HepG2 (cell line): Measurements from ENCODE around the gene GP1BA. TPM values are rescaled to one million over a fixed set of nuclear protein-coding genes. Genes with fewer than 3 reads are reported as not detected.

Source experiments
- ATAC-seq: fragments of 200-7000 bp; cut with Tn5 transposase; 3 replicates; pipeline ENCODE4 v1.9.1; 2020; ENCODE audit warnings: mild to moderate bottlenecking, moderate library complexity
- BruUV-seq: library from RNA; stranded (reverse); fragments of 400-500 nt; replicated peaks from 2 replicates; lab custom pipeline; 2021; lab: Mats Ljungman, UMichigan
- CTCF ChIA-PET: fragments of 300-600 bp; formaldehyde crosslinking; extraction: SDS; loops from one replicate; lab custom pipeline; 2021; ENCODE audit warnings: low total read pairs, inconsistent platforms, low intra/inter-chr PET ratio; lab: Yijun Ruan, JAX
- POLR2A ChIA-PET: fragments of 350-600 bp; sonication (Branson Sonifier 250); formaldehyde crosslinking; loops from one replicate; lab custom pipeline; 2020; ENCODE audit warnings: antibody characterized with exemption, inconsistent platforms; lab: Yijun Ruan, JAX
- DNase-seq: peaks from one replicate; pipeline ENCODE4 v3.0.0-alpha.2; 2015; ENCODE audit warnings: low spot score
- FAIRE-seq: peaks from 3 replicates; lab custom pipeline; 2011; peaks lifted over from hg19 to GRCh38; lab: Jason Lieb, UNC
- H2AFZ ChIP-seq: one replicate; pipeline ENCODE4 v1.6.1; 2011; ENCODE audit warnings: low read length, inconsistent platforms
- H3K27ac ChIP-seq: fragments of 300-600 bp; 3 replicates; pipeline ENCODE4 v1.8.0; 2011; ENCODE audit warnings: mixed run types, mild to moderate bottlenecking, mixed read lengths, low read length, inconsistent platforms; ENCODE audit not compliant: insufficient read depth; ENCODE audit errors: extremely low read length
- H3K27me3 ChIP-seq, 2 experiments: fragments of 200-600 bp in 1 of 2; 2 replicates in 1 of 2; 3 replicates in 1 of 2; pipeline versions ENCODE4 v1.6.0 to v1.8.0; 2011; ENCODE audit warnings: low read length in 2 of 2, mild to moderate bottlenecking in 2 of 2, moderate library complexity in 2 of 2, inconsistent platforms in 1 of 2; ENCODE audit not compliant: insufficient read depth in 2 of 2, control insufficient read depth in 1 of 2
- H3K36me3 ChIP-seq, 2 experiments: fragments of 200-600 bp in 1 of 2; replicated peaks in 1 of 2; 2 replicates in 1 of 2; 3 replicates in 1 of 2; pipeline versions ENCODE4 v1.5.1 to v1.8.0; 2011; ENCODE audit warnings: low read length in 2 of 2, inconsistent platforms in 1 of 2; ENCODE audit not compliant: insufficient read depth in 2 of 2, control insufficient read depth in 1 of 2
- H3K4me1 ChIP-seq: 2 replicates; pipeline ENCODE4 v1.5.1; 2012; ENCODE audit warnings: low read length, inconsistent platforms; ENCODE audit not compliant: insufficient read depth
- H3K4me2 ChIP-seq: 2 replicates; pipeline ENCODE4 v1.6.0; 2011; ENCODE audit warnings: low read depth, low read length, inconsistent platforms
- H3K4me3 ChIP-seq, 3 experiments: fragments of 200-600 bp in 1 of 3; sonication (generic), shearing (Covaris generic) in 1 of 3; replicated peaks in 1 of 3; 2 replicates each; pipeline ENCODE4 v1.5.1; 2011 to 2016; ENCODE audit warnings: low read length in 3 of 3, inconsistent platforms in 2 of 3, low read depth in 2 of 3, mild to moderate bottlenecking in 2 of 3, control low read depth in 1 of 3, mixed read lengths in 1 of 3; ENCODE audit not compliant: insufficient read depth in 1 of 3
- H3K79me2 ChIP-seq: one replicate; pipeline ENCODE4 v1.6.1; 2011; ENCODE audit warnings: low read length, inconsistent platforms; ENCODE audit not compliant: insufficient read depth
- H3K9ac ChIP-seq: 2 replicates; pipeline ENCODE4 v1.6.0; 2011; ENCODE audit warnings: mild to moderate bottlenecking, low read depth, low read length, inconsistent platforms; ENCODE audit not compliant: insufficient read depth
- H3K9me3 ChIP-seq: 2 replicates; pipeline ENCODE4 v1.5.1; 2012; ENCODE audit warnings: mild to moderate bottlenecking, low read length
- H4K20me1 ChIP-seq: 2 replicates; pipeline ENCODE4 v1.6.0; 2011; ENCODE audit warnings: inconsistent platforms, mild to moderate bottlenecking, low read length, moderate library complexity; ENCODE audit not compliant: insufficient read depth
- CBX2 ChIP-seq, 2 experiments: fragments of 200-600 bp in 1 of 2; sonication (generic); formaldehyde crosslinking in 1 of 2; IDR thresholded peaks; 2 replicates each; pipeline versions ENCODE4 v1.7.0 to v1.8.1; 2018 to 2022; ENCODE audit warnings: low read depth in 2 of 2, low read length in 1 of 2, mild to moderate bottlenecking in 1 of 2, missing genetic modification reagents in 1 of 2
- FOXK2 ChIP-seq: fragments of 450-650 bp; IDR thresholded peaks from 2 replicates; pipeline ENCODE4 v1.6.1; 2016
- HES4 ChIP-seq: sonication (generic); formaldehyde crosslinking; IDR thresholded peaks from 2 replicates; pipeline ENCODE4 v1.9.0; 2021; ENCODE audit warnings: mild to moderate bottlenecking, missing genetic modification reagents, borderline replicate concordance
- JUND ChIP-seq: sonication (generic); formaldehyde crosslinking; IDR thresholded peaks from 2 replicates; pipeline ENCODE4 v1.8.0; 2022; ENCODE audit warnings: mild to moderate bottlenecking, missing genetic modification reagents
- KDM2A ChIP-seq: sonication (generic); formaldehyde crosslinking; IDR thresholded peaks from 2 replicates; pipeline ENCODE4 v1.4.0; 2020; ENCODE audit warnings: low read depth, missing genetic modification reagents, borderline replicate concordance
- MTF2 ChIP-seq: sonication (generic); formaldehyde crosslinking; IDR thresholded peaks from 2 replicates; pipeline ENCODE4 v1.5.0; 2020; ENCODE audit warnings: missing genetic modification reagents, borderline replicate concordance
- NCOA2 ChIP-seq: sonication (generic); formaldehyde crosslinking; IDR thresholded peaks from 2 replicates; pipeline ENCODE4 v1.8.0; 2022; ENCODE audit warnings: inconsistent platforms
- NCOA5 ChIP-seq: sonication (generic); formaldehyde crosslinking; IDR thresholded peaks from 2 replicates; pipeline ENCODE4 v1.4.0; 2020; ENCODE audit warnings: missing genetic modification reagents
- TRIM24 ChIP-seq: sonication (generic); formaldehyde crosslinking; IDR thresholded peaks from 2 replicates; pipeline ENCODE4 v1.8.0; 2022; ENCODE audit warnings: mild to moderate bottlenecking, missing genetic modification reagents
- ZNF136 ChIP-seq: sonication (generic); formaldehyde crosslinking; IDR thresholded peaks from 2 replicates; pipeline ENCODE4 v1.8.1; 2022; ENCODE audit warnings: low read depth, mild to moderate bottlenecking, moderate library complexity, missing genetic modification reagents
- ZNF142 ChIP-seq: sonication (generic); formaldehyde crosslinking; IDR thresholded peaks from 2 replicates; pipeline ENCODE4 v1.4.0; 2020; ENCODE audit warnings: missing genetic modification reagents
- ZNF317 ChIP-seq: sonication (generic); formaldehyde crosslinking; IDR thresholded peaks from 2 replicates; pipeline ENCODE4 v1.5.0; 2020; ENCODE audit warnings: mild to moderate bottlenecking, missing genetic modification reagents
- ZNF616 ChIP-seq: sonication (generic); formaldehyde crosslinking; IDR thresholded peaks from 2 replicates; pipeline ENCODE4 v1.5.0; 2020; ENCODE audit warnings: low read depth, mild to moderate bottlenecking, missing genetic modification reagents
- ZNF878 ChIP-seq: sonication (generic); formaldehyde crosslinking; IDR thresholded peaks from 2 replicates; pipeline ENCODE4 v1.8.1; 2023; ENCODE audit warnings: mild to moderate bottlenecking, missing genetic modification reagents, moderate library complexity
- WGBS: methylation state at CpG from one replicate; pipeline ENCODE4 v1.1.6; 2017; ENCODE audit warnings: low lambda C conversion rate; 5-methylcytosine and 5-hydroxymethylcytosine counted together
- in situ Hi-C: cut with HindIII; loops from 2 replicates; pipeline ENCODE4 v1.10.0; 2017; ENCODE audit warnings: low pct_unique_long_range_greater_than_20kb; ENCODE audit not compliant: extremely low pct_ligation_motif_present
- intact Hi-C: fragments of 100-400 bp; cut with micrococcal nuclease; formaldehyde crosslinking; loops from one replicate; pipeline ENCODE4 v1.10.0; 2022; ENCODE audit not compliant: unreplicated experiment
- polyA plus RNA-seq, 8 experiments: library from polyadenylated mRNA; depleted of rRNA in 3 of 8; stranded (reverse) in 7 of 8; unstranded in 1 of 8; fragments of >200 nt; fragmentation: Illumina TruSeq in 4 of 8; extraction: Trizol in 4 of 8; gene quantifications; 2 replicates each; pipeline versions ENCODE4 v1.2.1 to v1.2.3, GENCODE V29; 2011 to 2016; ENCODE audit warnings: low read depth in 4 of 8, missing spikeins in 1 of 8, mixed read lengths in 1 of 8; ENCODE audit not compliant: insufficient read depth in 1 of 8
- total RNA-seq, 5 experiments: library from RNA; depleted of rRNA; stranded (reverse); fragments of >200 nt; fragmentation: Illumina TruSeq; extraction: Trizol; gene quantifications; 2 replicates each; pipeline ENCODE4 v1.2.3, GENCODE V29; 2016; ENCODE audit warnings: low read depth in 1 of 5
- TF ChIP-seq, protein P1 (sequence below): sonication (generic); formaldehyde crosslinking; IDR thresholded peaks from 2 replicates; pipeline ENCODE4 v1.5.0; 2020; ENCODE audit warnings: missing genetic modification reagents, mild to moderate bottlenecking, borderline replicate concordance
- TF ChIP-seq, protein P2 (sequence below): sonication (generic); formaldehyde crosslinking; IDR thresholded peaks from 2 replicates; pipeline ENCODE4 v1.8.1; 2022; ENCODE audit warnings: low read depth, mild to moderate bottlenecking, missing genetic modification reagents

GP1BA gene
- total and polyA plus RNA-seq, 2 of the 13 experiments (the other 11 are each of a cell fraction or from before 2014, with no cell fraction given), result not detected

DNA sequence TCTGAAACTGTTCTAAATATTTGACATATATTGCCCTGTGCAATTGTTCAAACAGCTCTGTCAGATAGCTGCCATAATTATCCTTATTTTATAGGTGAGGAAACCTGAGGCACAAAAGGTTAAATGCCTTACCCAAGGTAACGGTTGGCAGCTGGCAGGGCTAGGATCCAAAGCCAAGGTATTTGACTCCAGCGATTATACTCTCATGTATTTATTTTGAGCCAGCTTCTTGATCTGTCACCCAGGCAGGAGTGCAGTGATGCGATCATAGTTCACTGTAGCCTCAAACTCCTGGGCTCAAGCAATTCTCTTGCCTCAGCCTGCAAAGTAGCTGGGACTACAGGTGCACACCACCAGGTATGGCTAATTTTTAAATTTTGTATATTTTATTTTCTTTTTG lies 26.0 kb downstream of the GP1BA start:
- WGBS, result 83% methylated on average over 2 of the region's 3 CpGs
- CTCF ChIA-PET, result no interaction called here
- no peaks in the 10 kb centered on the region for H3K9me3 ChIP-seq
- no peak for TF ChIP-seq MTF2 (CRISPR knock-in tag)
- TF ChIP-seq NCOA2, result no peak
- no peak for TF ChIP-seq FOXK2
- TF ChIP-seq ZNF142 (CRISPR knock-in tag), result no peak
- TF ChIP-seq HES4 (CRISPR knock-in tag), result no peak
- TF ChIP-seq, protein P1, sequence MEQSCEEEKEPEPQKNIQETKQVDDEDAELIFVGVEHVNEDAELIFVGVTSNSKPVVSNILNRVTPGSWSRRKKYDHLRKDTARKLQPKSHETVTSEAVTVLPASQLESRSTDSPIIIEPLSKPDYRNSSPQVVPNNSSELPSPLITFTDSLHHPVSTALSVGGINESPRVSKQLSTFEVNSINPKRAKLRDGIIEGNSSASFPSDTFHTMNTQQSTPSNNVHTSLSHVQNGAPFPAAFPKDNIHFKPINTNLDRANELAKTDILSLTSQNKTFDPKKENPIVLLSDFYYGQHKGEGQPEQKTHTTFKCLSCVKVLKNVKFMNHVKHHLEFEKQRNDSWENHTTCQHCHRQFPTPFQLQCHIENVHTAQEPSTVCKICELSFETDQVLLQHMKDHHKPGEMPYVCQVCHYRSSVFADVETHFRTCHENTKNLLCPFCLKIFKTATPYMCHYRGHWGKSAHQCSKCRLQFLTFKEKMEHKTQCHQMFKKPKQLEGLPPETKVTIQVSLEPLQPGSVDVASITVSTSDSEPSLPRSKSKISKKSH (CRISPR knock-in tag), result no peak
- TF ChIP-seq ZNF616 (CRISPR knock-in tag), result no peak
- no peak for TF ChIP-seq ZNF317 (CRISPR knock-in tag)
- no peak for TF ChIP-seq TRIM24 (CRISPR knock-in tag)
- no peak for TF ChIP-seq NCOA5
- no peak for TF ChIP-seq ZNF136 (CRISPR knock-in tag)
- TF ChIP-seq, protein P2, sequence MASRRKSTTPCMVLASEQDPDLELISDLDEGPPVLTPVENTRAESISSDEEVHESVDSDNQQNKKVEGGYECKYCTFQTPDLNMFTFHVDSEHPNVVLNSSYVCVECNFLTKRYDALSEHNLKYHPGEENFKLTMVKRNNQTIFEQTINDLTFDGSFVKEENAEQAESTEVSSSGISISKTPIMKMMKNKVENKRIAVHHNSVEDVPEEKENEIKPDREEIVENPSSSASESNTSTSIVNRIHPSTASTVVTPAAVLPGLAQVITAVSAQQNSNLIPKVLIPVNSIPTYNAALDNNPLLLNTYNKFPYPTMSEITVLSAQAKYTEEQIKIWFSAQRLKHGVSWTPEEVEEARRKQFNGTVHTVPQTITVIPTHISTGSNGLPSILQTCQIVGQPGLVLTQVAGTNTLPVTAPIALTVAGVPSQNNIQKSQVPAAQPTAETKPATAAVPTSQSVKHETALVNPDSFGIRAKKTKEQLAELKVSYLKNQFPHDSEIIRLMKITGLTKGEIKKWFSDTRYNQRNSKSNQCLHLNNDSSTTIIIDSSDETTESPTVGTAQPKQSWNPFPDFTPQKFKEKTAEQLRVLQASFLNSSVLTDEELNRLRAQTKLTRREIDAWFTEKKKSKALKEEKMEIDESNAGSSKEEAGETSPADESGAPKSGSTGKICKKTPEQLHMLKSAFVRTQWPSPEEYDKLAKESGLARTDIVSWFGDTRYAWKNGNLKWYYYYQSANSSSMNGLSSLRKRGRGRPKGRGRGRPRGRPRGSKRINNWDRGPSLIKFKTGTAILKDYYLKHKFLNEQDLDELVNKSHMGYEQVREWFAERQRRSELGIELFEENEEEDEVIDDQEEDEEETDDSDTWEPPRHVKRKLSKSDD (CRISPR knock-in tag), result no peak
- no peak for TF ChIP-seq ZNF878 (CRISPR knock-in tag)
- TF ChIP-seq KDM2A (CRISPR knock-in tag), result no peak
- TF ChIP-seq JUND, result no peak
- TF ChIP-seq CBX2 (IDR thresholded peaks at IDR 0.05; ENCODE audit: low read depth, low read length), result no peak
- TF ChIP-seq CBX2 (CRISPR knock-in tag; IDR thresholded peaks at IDR 0.05; ENCODE audit: low read depth), result no peak

More for the DNA sequence above, 26.0 kb downstream of the GP1BA start:
- no peaks in the 10 kb centered on the region for H3K27me3 ChIP-seq
- POLR2A ChIA-PET, result interaction anchor here (5.8 kb wide), 1 partner anchor 10 kb away, joined by 43 read pairs; the partner anchor contains the start of gene SPAG7
- FAIRE-seq (no peak), ATAC-seq (no peak), DNase-seq (no peak)
- no peak overlapping the region for H3K4me2 ChIP-seq
- in situ Hi-C loops (no loop called here), intact Hi-C loops (no loop called here)
- no peak overlapping the region for H2AFZ ChIP-seq
- H3K79me2 ChIP-seq, result peaks cover under 1% of the 10 kb centered on the region
- H3K9ac ChIP-seq, result no peak overlapping the region
- H3K36me3 ChIP-seq, result peaks cover 3 to 27% of the 10 kb centered on the region in 2 experiments; a peak in 4 of 5 replicates
- BruUV-seq, result no TSS peak
- no peak overlapping the region for H3K27ac ChIP-seq
- no peaks in the 10 kb centered on the region for H4K20me1 ChIP-seq
- H3K4me3 ChIP-seq, result no peak overlapping the region
- peaks cover 11% of the 10 kb centered on the region for H3K4me1 ChIP-seq
